Colonic mucosa (tissue), 4 donors: Measurements from ENCODE around the gene CLSTN1. TPM values are rescaled to one million over a fixed set of nuclear protein-coding genes. Genes with fewer than 3 reads are reported as not detected.
"Not testable (repeated sequence)": the region's sequence is repeated elsewhere in the genome, so short reads cannot be mapped to it uniquely, and the experiment has no call there.

ENCODE experiments used
- DNase-seq: peaks from one replicate; pipeline ENCODE4 v3.0.0-alpha.2; 2020
- H3K27ac ChIP-seq: fragments of 200-600 bp; one replicate; pipeline ENCODE4 v1.8.0; 2021
- H3K27me3 ChIP-seq: fragments of 200-600 bp; one replicate; pipeline ENCODE4 v1.8.0; 2021
- H3K36me3 ChIP-seq: fragments of 200-600 bp; one replicate; pipeline ENCODE4 v1.8.0; 2021
- H3K4me1 ChIP-seq: fragments of 200-600 bp; one replicate; pipeline ENCODE4 v1.8.0; 2021; ENCODE audit warnings: mild to moderate bottlenecking
- H3K4me3 ChIP-seq: fragments of 200-600 bp; one replicate; pipeline ENCODE4 v1.8.0; 2021
- H3K9ac ChIP-seq, 2 donors: one replicate each; pipeline ENCODE4 v1.7.0; 2013; ENCODE audit warnings: control low read depth in 2 of 2, low read depth in 2 of 2, low read length in 2 of 2
- H3K9me3 ChIP-seq: fragments of 200-600 bp; one replicate; pipeline ENCODE4 v1.8.0; 2021
- intact Hi-C: fragments of 100-400 bp; cut with DNase I; formaldehyde crosslinking; loops from one replicate; pipeline ENCODE4 v1.14.1; 2022
- total RNA-seq, 2 donors: library from RNA; stranded (reverse); fragmentation: NEBNext Ultra II Directional in 1 of 2; extraction: Animal tissue kit (Norgen Biotek cat#: 25700) in 1 of 2; gene quantifications; one replicate each; pipeline ENCODE4 v1.2.1, GENCODE V29; 2021
- TF ChIP-seq, protein P1 (sequence below): fragments of 200-600 bp; IDR thresholded peaks from one replicate; pipeline ENCODE4 v1.8.0; 2022; ENCODE audit warnings: antibody characterized with exemption, mild to moderate bottlenecking
- donor health status: healthy.
- donor health status: DM: no; HTN: no; CAD: no.
- donor health status: DM: no; HTN: no; CAD: no.

The CLSTN1 gene
- total RNA-seq, 2 donors from 2014 or later = 215 to 226 TPM

DNA sequence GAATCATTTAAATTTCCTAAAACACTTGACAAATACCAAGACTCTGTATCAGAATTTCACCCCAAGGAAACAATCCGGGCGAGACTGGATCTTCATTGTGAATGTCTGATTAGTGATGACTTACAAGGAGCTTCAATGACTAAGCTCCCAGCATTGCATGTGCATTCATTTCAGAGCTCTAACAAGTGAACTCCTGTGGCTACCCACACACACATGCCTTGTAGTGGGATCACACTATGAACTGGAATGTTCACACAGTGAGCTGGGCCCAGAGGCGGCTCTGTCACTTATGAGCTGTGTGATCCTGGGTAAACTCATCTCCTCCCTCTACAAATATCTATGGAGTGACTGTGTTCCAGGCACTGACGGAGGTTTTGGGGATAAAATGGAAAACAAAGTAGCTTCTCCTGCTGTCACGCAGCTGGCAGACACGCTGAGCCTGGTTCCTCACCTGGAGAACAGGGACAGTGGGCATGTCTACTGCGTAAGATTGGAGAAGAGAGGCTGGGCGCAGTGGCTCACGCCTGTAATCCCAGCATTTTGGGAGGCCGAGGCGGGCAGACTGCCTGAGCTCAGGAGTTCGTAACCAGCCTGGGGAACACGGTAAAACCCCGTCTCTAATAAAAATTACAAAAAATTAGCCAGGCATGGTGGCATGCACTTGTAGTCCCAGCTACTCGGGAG is 56.9 kb downstream of the CLSTN1 start:
- no peak for DNase-seq
- no peaks in the 10 kb centered on the region for H3K4me1 ChIP-seq
- H3K36me3 ChIP-seq = no peaks in the 10 kb centered on the region
- H3K9ac ChIP-seq = no peak overlapping the region
- H3K27me3 ChIP-seq = no peaks in the 10 kb centered on the region
- intact Hi-C loops = no loop called here
- H3K9me3 ChIP-seq = no peaks in the 10 kb centered on the region
- no peak overlapping the region for H3K27ac ChIP-seq
- no peak overlapping the region for H3K4me3 ChIP-seq
- TF ChIP-seq, protein P1, sequence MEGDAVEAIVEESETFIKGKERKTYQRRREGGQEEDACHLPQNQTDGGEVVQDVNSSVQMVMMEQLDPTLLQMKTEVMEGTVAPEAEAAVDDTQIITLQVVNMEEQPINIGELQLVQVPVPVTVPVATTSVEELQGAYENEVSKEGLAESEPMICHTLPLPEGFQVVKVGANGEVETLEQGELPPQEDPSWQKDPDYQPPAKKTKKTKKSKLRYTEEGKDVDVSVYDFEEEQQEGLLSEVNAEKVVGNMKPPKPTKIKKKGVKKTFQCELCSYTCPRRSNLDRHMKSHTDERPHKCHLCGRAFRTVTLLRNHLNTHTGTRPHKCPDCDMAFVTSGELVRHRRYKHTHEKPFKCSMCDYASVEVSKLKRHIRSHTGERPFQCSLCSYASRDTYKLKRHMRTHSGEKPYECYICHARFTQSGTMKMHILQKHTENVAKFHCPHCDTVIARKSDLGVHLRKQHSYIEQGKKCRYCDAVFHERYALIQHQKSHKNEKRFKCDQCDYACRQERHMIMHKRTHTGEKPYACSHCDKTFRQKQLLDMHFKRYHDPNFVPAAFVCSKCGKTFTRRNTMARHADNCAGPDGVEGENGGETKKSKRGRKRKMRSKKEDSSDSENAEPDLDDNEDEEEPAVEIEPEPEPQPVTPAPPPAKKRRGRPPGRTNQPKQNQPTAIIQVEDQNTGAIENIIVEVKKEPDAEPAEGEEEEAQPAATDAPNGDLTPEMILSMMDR = no peak

DNA sequence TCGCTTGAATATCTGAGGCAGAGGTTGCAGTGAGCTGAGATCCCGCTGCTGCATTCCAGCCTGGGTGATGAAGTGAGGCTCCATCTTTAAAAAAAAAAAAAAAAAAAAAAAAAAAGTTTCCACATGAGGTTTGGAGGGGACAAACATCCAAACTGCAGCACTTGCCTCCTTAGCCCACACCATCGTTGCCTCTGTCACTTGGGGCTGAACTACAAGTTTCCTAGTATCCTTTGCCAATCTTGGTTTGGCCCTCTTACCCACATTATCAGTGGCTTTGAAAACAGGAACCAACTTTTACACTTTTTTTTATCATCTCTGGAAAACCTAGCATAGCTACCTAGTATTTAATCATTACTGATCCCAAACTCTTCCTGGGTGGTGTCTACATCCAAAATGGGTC is 59.2 kb downstream of the CLSTN1 start:
- H3K36me3 ChIP-seq = no peaks in the 10 kb centered on the region
- H3K4me3 ChIP-seq = no peak overlapping the region
- DNase-seq = no peak
- H3K4me1 ChIP-seq = no peaks in the 10 kb centered on the region
- H3K27me3 ChIP-seq = no peaks in the 10 kb centered on the region
- H3K27ac ChIP-seq = no peak overlapping the region
- intact Hi-C loops = no loop called here
- H3K9me3 ChIP-seq = no peaks in the 10 kb centered on the region
- TF ChIP-seq, protein P1 = no peak
- no peak overlapping the region for H3K9ac ChIP-seq

DNA sequence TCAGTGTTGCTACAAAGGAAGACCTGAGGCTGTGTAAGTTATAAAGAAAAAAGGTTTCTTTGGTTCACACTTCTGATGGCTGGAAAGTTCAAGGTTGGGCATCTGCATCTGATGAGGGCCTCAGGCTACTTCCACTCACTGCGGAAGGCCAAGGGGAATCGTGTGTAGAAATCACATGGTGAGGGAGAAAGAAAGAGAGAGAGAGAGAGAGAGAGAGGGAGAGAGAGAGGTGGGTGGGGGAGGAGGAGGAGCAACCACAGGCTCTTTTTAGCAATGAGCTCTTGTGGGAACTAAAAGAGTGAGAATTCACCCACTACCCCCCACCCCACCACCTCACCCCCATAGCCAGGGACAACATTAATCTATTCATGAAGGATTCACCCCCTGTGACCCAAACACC is 59.9 kb downstream of the CLSTN1 start:
- no peaks in the 10 kb centered on the region for H3K36me3 ChIP-seq
- no peaks in the 10 kb centered on the region for H3K9me3 ChIP-seq
- no peak overlapping the region for H3K27ac ChIP-seq
- intact Hi-C loops = no loop called here
- TF ChIP-seq, protein P1 = no peak
- no peak overlapping the region for H3K9ac ChIP-seq
- no peaks in the 10 kb centered on the region for H3K27me3 ChIP-seq
- no peak for DNase-seq
- H3K4me1 ChIP-seq = no peaks in the 10 kb centered on the region
- H3K4me3 ChIP-seq = no peak overlapping the region

DNA sequence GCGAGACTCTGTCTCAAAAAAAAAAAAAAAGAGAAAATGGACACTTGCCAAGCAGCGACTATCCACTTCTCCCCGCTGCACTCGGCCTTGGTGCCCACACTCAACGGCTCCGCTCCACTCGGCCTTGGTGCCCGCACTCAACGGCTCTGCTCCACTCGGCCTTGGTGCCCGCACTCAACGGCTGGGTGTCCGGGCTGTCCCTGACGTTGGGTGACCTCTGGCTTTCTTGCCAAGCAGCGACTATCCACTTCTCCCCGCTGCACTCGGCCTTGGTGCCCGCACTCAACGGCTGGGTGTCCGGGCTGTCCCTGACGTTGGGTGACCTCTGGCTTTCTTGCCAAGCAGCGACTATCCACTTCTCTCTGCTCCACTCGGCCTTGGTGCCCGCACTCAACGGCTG is 61.3 kb downstream of the CLSTN1 start:
- H3K27me3 ChIP-seq, intact Hi-C loops, H3K27ac ChIP-seq, H3K4me3 ChIP-seq, H3K9ac ChIP-seq, H3K36me3 ChIP-seq, DNase-seq, H3K4me1 ChIP-seq, H3K9me3 ChIP-seq: not testable (repeated sequence)

DNA sequence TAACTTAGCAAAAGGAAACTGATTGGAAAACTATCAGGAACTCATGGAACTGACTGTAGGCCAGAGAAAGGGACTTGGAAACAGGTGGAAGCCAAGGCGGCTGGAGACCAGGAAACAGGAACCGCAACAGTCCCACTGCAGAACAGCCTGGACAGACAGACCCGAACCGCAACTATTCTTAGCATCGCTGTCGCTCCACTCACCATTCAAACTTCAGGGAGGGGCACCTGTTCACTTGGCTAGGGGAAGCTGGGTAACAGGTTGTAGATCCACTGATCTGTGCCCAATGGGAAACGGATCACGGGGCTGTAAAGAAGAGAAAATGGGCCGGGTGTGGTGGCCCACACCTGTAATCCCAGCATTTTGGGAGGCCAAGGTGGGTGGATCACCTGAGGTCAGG is 61.9 kb downstream of the CLSTN1 start:
- H3K4me1 ChIP-seq = no peaks in the 10 kb centered on the region
- intact Hi-C loops = no loop called here
- no peak overlapping the region for H3K27ac ChIP-seq
- H3K4me3 ChIP-seq = no peak overlapping the region
- H3K36me3 ChIP-seq = no peaks in the 10 kb centered on the region
- H3K27me3 ChIP-seq = no peaks in the 10 kb centered on the region
- no peaks in the 10 kb centered on the region for H3K9me3 ChIP-seq
- TF ChIP-seq, protein P1 = no peak
- no peak overlapping the region for H3K9ac ChIP-seq
- DNase-seq = no peak

DNA sequence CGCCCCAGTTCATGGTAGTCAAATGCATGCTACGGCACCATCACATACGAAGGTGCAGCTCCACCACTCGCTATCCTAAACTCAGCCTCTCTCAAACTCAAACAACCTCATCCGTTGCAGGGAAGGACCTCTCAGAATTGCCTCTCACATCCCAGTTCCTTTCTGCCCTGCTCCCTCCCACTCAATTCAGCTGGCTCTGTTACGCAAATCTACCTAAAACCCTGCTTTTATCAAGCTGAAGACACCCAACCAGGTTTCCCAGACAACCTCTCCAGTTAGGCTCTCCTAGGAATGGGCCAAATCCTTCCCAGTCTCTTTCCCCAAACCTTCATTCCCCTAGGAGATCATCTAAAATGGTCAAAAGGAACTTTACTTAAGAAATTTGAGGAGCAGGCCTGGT is 62.9 kb downstream of the CLSTN1 start:
- intact Hi-C loops = no loop called here
- H3K4me3 ChIP-seq = no peak overlapping the region
- H3K27ac ChIP-seq = no peak overlapping the region
- no peaks in the 10 kb centered on the region for H3K4me1 ChIP-seq
- DNase-seq = no peak
- no peaks in the 10 kb centered on the region for H3K9me3 ChIP-seq
- TF ChIP-seq, protein P1 = no peak
- H3K9ac ChIP-seq = no peak overlapping the region
- H3K36me3 ChIP-seq = no peaks in the 10 kb centered on the region
- H3K27me3 ChIP-seq = no peaks in the 10 kb centered on the region
